B cell (primary cell): ENCODE measurements around the gene MATN1. TPM values are rescaled to one million over a fixed set of nuclear protein-coding genes. Genes with fewer than 3 reads are reported as not detected.

ENCODE experiments used
- ATAC-seq: fragments of 200-7000 bp; cut with Tn5 transposase; one replicate; pipeline ENCODE4 v1.10.0; 2021; ENCODE audit warnings: low read depth, mild to moderate bottlenecking, moderate number of reproducible peaks, moderate library complexity
- CTCF ChIA-PET: fragments of 350-600 bp; sonication (Branson Sonifier 250); formaldehyde crosslinking; loops from one replicate; lab custom pipeline; 2021; ENCODE audit warnings: antibody characterized with exemption, inconsistent platforms; lab: Charles Lee
- POLR2A ChIA-PET: fragments of 350-600 bp; sonication (Branson Sonifier 250); formaldehyde crosslinking; loops from one replicate; lab custom pipeline; 2021; ENCODE audit warnings: antibody characterized with exemption; lab: Charles Lee
- DNase-seq: peaks from one replicate; pipeline ENCODE4 v3.0.0; 2013
- H2AFZ ChIP-seq: 2 replicates; pipeline ENCODE4 v1.6.1; 2012; ENCODE audit warnings: mild to moderate bottlenecking, low read depth, low read length; ENCODE audit not compliant: insufficient read depth, poor library complexity, severe bottlenecking
- H3K27ac ChIP-seq, 2 donors: 1 replicate in 1 of 2; 2 replicates in 1 of 2; pipeline ENCODE4 v1.5.1; 2012 to 2013; ENCODE audit warnings: low read length in 2 of 2, mild to moderate bottlenecking in 2 of 2, moderate library complexity in 1 of 2
- H3K27me3 ChIP-seq, 4 experiments: fragments of 200-600 bp in 1 of 4; sonication (generic) in 1 of 4; replicated peaks in 1 of 4; 1 replicate in 2 of 4; 2 replicates in 2 of 4; pipeline versions ENCODE4 v1.6.1 to v1.7.0; 2013 to 2016; ENCODE audit warnings: low read length in 3 of 4, mild to moderate bottlenecking in 2 of 4, mixed read lengths in 1 of 4, moderate library complexity in 1 of 4; ENCODE audit not compliant: insufficient read depth in 4 of 4, control insufficient read depth in 3 of 4; ENCODE audit errors: control extremely low read depth in 1 of 4
- H3K36me3 ChIP-seq, 2 experiments: replicated peaks in 1 of 2; 1 replicate in 1 of 2; 2 replicates in 1 of 2; pipeline versions ENCODE4 v1.6.1 to v1.7.1; 2013; ENCODE audit warnings: low read length in 1 of 2; ENCODE audit not compliant: insufficient read depth in 2 of 2, control insufficient read depth in 1 of 2; ENCODE audit errors: control extremely low read depth in 1 of 2, extremely low read depth in 1 of 2
- H3K4me1 ChIP-seq, 2 donors: fragments of 200-600 bp in 1 of 2; sonication (generic) in 1 of 2; 1 replicate in 1 of 2; 2 replicates in 1 of 2; pipeline versions ENCODE4 v1.5.1 to v1.6.1; 2013 to 2017; ENCODE audit warnings: low read length in 2 of 2; ENCODE audit not compliant: control insufficient read depth in 2 of 2, insufficient read depth in 2 of 2
- H3K4me2 ChIP-seq: replicated peaks from 2 replicates; pipeline ENCODE3; 2012; ENCODE audit warnings: mild to moderate bottlenecking, low read depth, low read length; ENCODE audit not compliant: poor library complexity, severe bottlenecking
- H3K4me3 ChIP-seq, 5 experiments: fragments of 200-600 bp in 1 of 5; sonication (generic) in 1 of 5; 1 replicate in 3 of 5; 2 replicates in 2 of 5; pipeline versions ENCODE4 v1.5.1 to v1.7.0; 2011 to 2016; ENCODE audit warnings: low read length in 4 of 5, mild to moderate bottlenecking in 4 of 5, low read depth in 2 of 5, control low read depth in 1 of 5, moderate library complexity in 1 of 5; ENCODE audit not compliant: insufficient read depth in 1 of 5; ENCODE audit errors: control extremely low read depth in 1 of 5, extremely low read depth in 1 of 5
- H3K79me2 ChIP-seq: fragments of 200-600 bp; sonication (generic); one replicate; pipeline ENCODE4 v1.6.0; 2016; ENCODE audit warnings: low read length; ENCODE audit not compliant: control insufficient read depth, insufficient read depth
- H3K9ac ChIP-seq: fragments of 200-600 bp; sonication (generic); 2 replicates; pipeline ENCODE4 v1.6.1; 2017; ENCODE audit warnings: mild to moderate bottlenecking, low read length, moderate library complexity
- H3K9me3 ChIP-seq, 3 donors: one replicate each; pipeline versions ENCODE4 v1.6.1 to v1.7.1; 2013; ENCODE audit warnings: low read length in 2 of 3; ENCODE audit not compliant: control insufficient read depth in 2 of 3, insufficient read depth in 1 of 3; ENCODE audit errors: control extremely low read depth in 1 of 3
- H4K20me1 ChIP-seq: 2 replicates; pipeline ENCODE4 v1.6.0; 2012; ENCODE audit warnings: mild to moderate bottlenecking, low read length; ENCODE audit not compliant: insufficient read depth, control insufficient read depth, poor library complexity, severe bottlenecking
- H3K27ac Mint-ChIP-seq: one replicate; pipeline ENCODE4 v1.8.0; 2021; ENCODE audit warnings: mixed read lengths
- H3K27me3 Mint-ChIP-seq: one replicate; pipeline ENCODE4 v1.8.0; 2021; ENCODE audit warnings: mixed read lengths
- H3K4me1 Mint-ChIP-seq: one replicate; pipeline ENCODE4 v1.8.0; 2021; ENCODE audit warnings: mixed read lengths
- H3K4me3 Mint-ChIP-seq: one replicate; pipeline ENCODE4 v1.8.0; 2021; ENCODE audit warnings: mixed read lengths
- H3K9me3 Mint-ChIP-seq: one replicate; pipeline ENCODE4 v1.8.0; 2022; ENCODE audit warnings: mixed read lengths; ENCODE audit not compliant: insufficient read depth
- CTCF ChIP-seq: fragments of 200-600 bp; IDR thresholded peaks from one replicate; pipeline ENCODE4 v1.8.0; 2022; ENCODE audit warnings: antibody characterized with exemption, mild to moderate bottlenecking
- EZH2 ChIP-seq: IDR thresholded peaks from 2 replicates; pipeline ENCODE4 v1.6.1; 2012; ENCODE audit warnings: borderline replicate concordance, low read depth, mild to moderate bottlenecking, moderate library complexity, low read length; ENCODE audit not compliant: insufficient read depth, poor library complexity, severe bottlenecking
- WGBS: methylation state at CpG from one replicate; pipeline ENCODE4 v1.1.5; 2013; ENCODE audit warnings: missing lambda C conversion rate; ENCODE audit not compliant: insufficient coverage; 5-methylcytosine and 5-hydroxymethylcytosine counted together
- intact Hi-C: fragments of 100-400 bp; cut with micrococcal nuclease; formaldehyde crosslinking; loops from one replicate; pipeline ENCODE4 v1.10.0; 2022
- polyA plus RNA-seq: library from polyadenylated mRNA; depleted of rRNA; stranded (reverse); fragments of >200 nt; gene quantifications from 2 replicates; pipeline ENCODE4 v1.2.3, GENCODE V29; 2012
- total RNA-seq, 2 donors: library from RNA; stranded (reverse); fragments of 120-200 nt in 1 of 2; gene quantifications; 1 replicate in 1 of 2; 2 replicates in 1 of 2; pipeline versions ENCODE4 v1.2.3 to v1.2.4, GENCODE V29; 2013 to 2022

The MATN1 gene
- total and polyA plus RNA-seq, 2 donors (not counting 1 experiment from before 2014, with no cell fraction given): 2.5 to 3.2 TPM

- Histone ChIP-seq H4K20me1 (peaks cover 39% of the 10 kb centered on the region), H3K4me1 (peaks cover 28 to 66% of the 10 kb centered on the region in 2 donors), H3K9ac (no peak overlapping the region), H3K36me3 (peaks cover 0 to 61% of the 10 kb centered on the region in 2 experiments), H3K4me2 (no peak overlapping the region), H2AFZ (no peak overlapping the region), H3K27ac (no peak overlapping the region), H3K27me3 (no peaks in the 10 kb centered on the region), H3K9me3 (no peaks in the 10 kb centered on the region), H3K79me2 (peaks cover 64% of the 10 kb centered on the region), H3K4me3 (no peak overlapping the region)
- intact Hi-C loops: no loop called here
- ChIA-PET POLR2A (interaction anchor here (0.9 to 1.5 kb wide), 3 partner anchors 19 to 37 kb away, joined by 3 to 4 read pairs (median 3); no protein-coding TSS in a partner anchor), CTCF (interaction anchor here (0.9 to 38.6 kb wide), 5 partner anchors 29 to 186 kb away, joined by 3 to 769 read pairs (median 7); partner anchors contain the start of gene LAPTM5)
- no peaks in the 10 kb centered on the region for H3K27me3 Mint-ChIP-seq
- H3K9me3 Mint-ChIP-seq: no peaks in the 10 kb centered on the region
- no peak for DNase-seq
- no peak overlapping the region for H3K4me3 Mint-ChIP-seq
- ATAC-seq: no peak
- peak overlapping the region; percentile 20 for H3K27ac Mint-ChIP-seq
- WGBS: 89% methylated on average over 4 of the region's 5 CpGs
- peaks cover 64% of the 10 kb centered on the region for H3K4me1 Mint-ChIP-seq
- no peak for TF ChIP-seq CTCF
- no peak for TF ChIP-seq EZH2
Observed at GRCh38 chr1:30724655-30725421, 1.5 kb upstream of the MATN1 start.

GRCh38 chr1:30724175-30724574 is 790 bp upstream of the MATN1 start:
- no peaks in the 10 kb centered on the region for H3K9me3 ChIP-seq
- Mint-ChIP-seq H3K9me3 (no peaks in the 10 kb centered on the region), H3K4me1 (peaks cover 64% of the 10 kb centered on the region), H3K27ac (peak overlapping the region; percentile 15), H3K4me3 (no peak overlapping the region), H3K27me3 (no peaks in the 10 kb centered on the region)
- H3K36me3 ChIP-seq: peaks cover 0 to 61% of the 10 kb centered on the region in 2 experiments
- TF ChIP-seq CTCF (peak; percentile 11), EZH2 (no peak)
- intact Hi-C loops: no loop called here
- peaks cover 44% of the 10 kb centered on the region for H4K20me1 ChIP-seq
- H3K27me3 ChIP-seq: no peaks in the 10 kb centered on the region
- H2AFZ ChIP-seq: no peak overlapping the region
- H3K4me2 ChIP-seq: no peak overlapping the region
- no peak overlapping the region for H3K4me3 ChIP-seq
- DNase-seq: peak; percentile 23
- H3K9ac ChIP-seq: no peak overlapping the region
- no peak overlapping the region for H3K27ac ChIP-seq
- POLR2A ChIA-PET: interaction anchor here (1.5 kb wide), 1 partner anchor 20 kb away, joined by 3 read pairs; no protein-coding TSS in a partner anchor
- H3K4me1 ChIP-seq: peaks cover 28 to 66% of the 10 kb centered on the region in 2 donors
- WGBS: 100% methylated on average over 1 of the region's 2 CpGs
- H3K79me2 ChIP-seq: peaks cover 64% of the 10 kb centered on the region
- CTCF ChIA-PET: interaction anchor here (0.9 to 38.6 kb wide), 5 partner anchors 30 to 186 kb away, joined by 3 to 769 read pairs (median 7); partner anchors contain the start of gene LAPTM5
- ATAC-seq: no peak
